Stimulated activated CD8-positive, alpha-beta memory T cell treated with anti-CD3 and anti-CD28 coated beads, Interleukin-4, amount 100 ng/mL, for 4 hours (primary cell): ENCODE measurements around the gene UPF2.
"Not testable (repeated sequence)": the region's sequence is repeated elsewhere in the genome, so short reads cannot be mapped to it uniquely, and the experiment has no call there.

Experiments
- DNase-seq, 2 donors: peaks; one replicate each; pipeline ENCODE4 v3.0.0-alpha.2; 2020; ENCODE audit warnings: low read depth in 2 of 2, low spot score in 1 of 2

UPF2 gene

GRCh38 chr10:12041766-12042408, 722 bp downstream of the UPF2 start:
- peak in 1 of 2 donors; percentile 35 for DNase-seq

GRCh38 chr10:12036073-12036655, 6.4 kb downstream of the UPF2 start:
- DNase-seq: no peak

GRCh38 chr10:12031404-12031803, 11.2 kb downstream of the UPF2 start:
- no peak for DNase-seq

GRCh38 chr10:12027539-12027938, 15.1 kb downstream of the UPF2 start:
- DNase-seq: no peak

GRCh38 chr10:12025591-12025990, 17.0 kb downstream of the UPF2 start:
- no peak for DNase-seq

- DNase-seq: no peak
These were observed 19.9 kb downstream of the UPF2 start for GRCh38 chr10:12022580-12023257.

- no peak for DNase-seq
These were observed 22.0 kb downstream of the UPF2 start for GRCh38 chr10:12020574-12020973.

- no peak for DNase-seq
These were observed 23.2 kb downstream of the UPF2 start for GRCh38 chr10:12019283-12019971.

GRCh38 chr10:12018438-12019282, 23.9 kb downstream of the UPF2 start:
- no peak for DNase-seq

GRCh38 chr10:12013926-12014325, 28.7 kb downstream of the UPF2 start:
- no peak for DNase-seq

GRCh38 chr10:12013391-12013790, 29.2 kb downstream of the UPF2 start:
- not testable (repeated sequence) for DNase-seq

GRCh38 chr10:12010353-12010752, 32.3 kb downstream of the UPF2 start:
- DNase-seq: no peak

- not testable (repeated sequence) for DNase-seq
These were observed 33.8 kb downstream of the UPF2 start for GRCh38 chr10:12008842-12009241.

- DNase-seq: no peak
These were observed 35.9 kb downstream of the UPF2 start for GRCh38 chr10:12006671-12007070.

- no peak for DNase-seq
These were observed 48.7 kb downstream of the UPF2 start for GRCh38 chr10:11993834-11994468.

GRCh38 chr10:11988924-11989323, 53.7 kb downstream of the UPF2 start:
- DNase-seq: no peak

- peak; percentile 20 to 53 for DNase-seq
These were observed 55.9 kb downstream of the UPF2 start for GRCh38 chr10:11986593-11987216.

GRCh38 chr10:11982253-11982652, 60.4 kb downstream of the UPF2 start:
- no peak for DNase-seq

- DNase-seq: no peak
These were observed 66.8 kb downstream of the UPF2 start for GRCh38 chr10:11975795-11976194.

- not testable (repeated sequence) for DNase-seq
These were observed 70.1 kb downstream of the UPF2 start for GRCh38 chr10:11972523-11972922.
